ENCODE data around the gene AARSD1.

Gene AARSD1

DNA sequence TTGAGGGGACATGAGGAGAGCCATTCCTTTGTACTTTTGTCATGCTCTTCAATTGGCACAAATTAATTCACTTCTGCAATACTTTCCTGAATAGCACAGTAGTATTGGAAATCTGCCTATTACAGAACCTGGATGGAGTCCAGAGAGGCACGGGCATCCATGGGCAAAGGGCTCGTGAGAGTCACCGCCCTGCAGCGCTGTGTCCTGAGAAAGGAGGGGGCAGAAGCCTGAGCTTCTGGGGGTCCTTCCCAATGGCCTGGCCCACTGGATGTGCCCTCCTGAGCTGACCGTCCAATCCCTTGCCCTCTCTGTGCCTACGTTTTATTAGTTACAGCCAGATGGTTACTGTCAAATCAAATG, 60.2 kb downstream of the AARSD1 start:
- Histone ChIP-seq H3K4me2 (ENCODE audit: low read length) (no peak overlapping the region), H3K79me2 (no peaks in the 10 kb centered on the region), H3K4me1 (no peaks in the 10 kb centered on the region), H3K36me3 (ENCODE audit: control insufficient read depth, insufficient read depth, low read length) (no peaks in the 10 kb centered on the region), H3K27me3 (ENCODE audit: control insufficient read depth, insufficient read depth, low read length) (no peaks in the 10 kb centered on the region), H3K4me3 (ENCODE audit: low read depth, low read length) (no peak overlapping the region), H3K9ac (no peak overlapping the region), H3K9me3 (ENCODE audit: control insufficient read depth, low read length) (no peaks in the 10 kb centered on the region), H2AFZ (no peak overlapping the region), H3K27ac (no peak overlapping the region)
- TF ChIP-seq, protein P1, sequence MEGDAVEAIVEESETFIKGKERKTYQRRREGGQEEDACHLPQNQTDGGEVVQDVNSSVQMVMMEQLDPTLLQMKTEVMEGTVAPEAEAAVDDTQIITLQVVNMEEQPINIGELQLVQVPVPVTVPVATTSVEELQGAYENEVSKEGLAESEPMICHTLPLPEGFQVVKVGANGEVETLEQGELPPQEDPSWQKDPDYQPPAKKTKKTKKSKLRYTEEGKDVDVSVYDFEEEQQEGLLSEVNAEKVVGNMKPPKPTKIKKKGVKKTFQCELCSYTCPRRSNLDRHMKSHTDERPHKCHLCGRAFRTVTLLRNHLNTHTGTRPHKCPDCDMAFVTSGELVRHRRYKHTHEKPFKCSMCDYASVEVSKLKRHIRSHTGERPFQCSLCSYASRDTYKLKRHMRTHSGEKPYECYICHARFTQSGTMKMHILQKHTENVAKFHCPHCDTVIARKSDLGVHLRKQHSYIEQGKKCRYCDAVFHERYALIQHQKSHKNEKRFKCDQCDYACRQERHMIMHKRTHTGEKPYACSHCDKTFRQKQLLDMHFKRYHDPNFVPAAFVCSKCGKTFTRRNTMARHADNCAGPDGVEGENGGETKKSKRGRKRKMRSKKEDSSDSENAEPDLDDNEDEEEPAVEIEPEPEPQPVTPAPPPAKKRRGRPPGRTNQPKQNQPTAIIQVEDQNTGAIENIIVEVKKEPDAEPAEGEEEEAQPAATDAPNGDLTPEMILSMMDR (IDR thresholded peaks at IDR 0.05): no peak

DNA sequence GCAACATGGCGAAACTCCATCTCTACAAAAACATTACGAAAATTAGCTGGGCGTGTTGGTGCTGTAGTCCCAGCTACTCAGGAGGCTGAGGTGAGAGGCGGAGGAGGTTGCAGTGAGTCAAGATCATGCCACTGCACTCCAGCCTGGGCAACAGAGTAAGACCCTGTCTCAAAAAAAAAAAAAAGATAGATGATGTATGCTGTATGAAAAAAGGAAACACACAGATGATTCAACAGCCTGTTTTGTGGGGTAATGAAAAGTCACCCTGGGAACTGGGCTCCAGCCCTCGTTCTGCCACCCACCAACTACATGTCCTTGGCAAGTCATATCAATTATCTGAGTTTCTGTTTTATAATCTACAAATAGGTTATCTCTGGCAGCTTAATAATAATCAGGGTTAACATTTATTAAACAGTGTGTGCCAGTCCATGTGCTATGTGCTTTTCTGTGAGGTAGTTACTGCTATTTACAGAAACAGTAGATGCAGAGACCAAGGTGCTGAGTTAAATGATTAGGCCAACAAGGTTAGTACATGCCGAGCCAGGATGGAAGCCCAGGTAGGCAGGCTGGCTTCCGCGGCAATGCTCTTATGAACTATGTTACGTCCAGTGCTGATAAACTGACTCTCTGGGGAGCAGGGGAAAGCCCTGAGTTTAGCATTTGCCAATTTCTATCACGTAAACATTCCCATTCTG, 62.6 kb downstream of the AARSD1 start:
- no peaks in the 10 kb centered on the region for H3K27me3 ChIP-seq (ENCODE audit: control insufficient read depth, insufficient read depth, low read length)
- H3K27ac ChIP-seq: no peak overlapping the region
- TF ChIP-seq, protein P1 (IDR thresholded peaks at IDR 0.05): no peak

More for the DNA sequence above, 62.6 kb downstream of the AARSD1 start:
- H3K4me1 ChIP-seq: no peaks in the 10 kb centered on the region
- no peaks in the 10 kb centered on the region for H3K9me3 ChIP-seq (ENCODE audit: control insufficient read depth, low read length)
- H3K4me3 ChIP-seq (ENCODE audit: low read depth, low read length): no peak overlapping the region
- H3K36me3 ChIP-seq (ENCODE audit: control insufficient read depth, insufficient read depth, low read length): no peaks in the 10 kb centered on the region
- H3K4me2 ChIP-seq (ENCODE audit: low read length): no peak overlapping the region
- no peak overlapping the region for H3K9ac ChIP-seq
- no peaks in the 10 kb centered on the region for H3K79me2 ChIP-seq
- no peak overlapping the region for H2AFZ ChIP-seq
